HG03521 (cell line): ENCODE results near the gene NFE2.

Experiments used
- ATAC-seq: cut with Tn5 transposase; IDR thresholded peaks from one replicate; pipeline ENCODE4 v1.9.1; 2021; ENCODE audit warnings: mild to moderate bottlenecking, moderate library complexity; ENCODE audit not compliant: unreplicated experiment

Gene NFE2

GRCh38 chr12:54306925-54307741 is 6.3 kb upstream of the NFE2 start:
- no peak for ATAC-seq

- ATAC-seq: no peak
Observed at GRCh38 chr12:54304187-54304810, 3.5 kb upstream of the NFE2 start.

- ATAC-seq: no peak
Observed at GRCh38 chr12:54303640-54304039, 2.8 kb upstream of the NFE2 start.

GRCh38 chr12:54301428-54302048 is 723 bp upstream of the NFE2 start:
- no peak for ATAC-seq

- ATAC-seq: no peak
Observed at GRCh38 chr12:54300225-54300731, 537 bp downstream of the NFE2 start.

GRCh38 chr12:54299515-54300224 is 1.1 kb downstream of the NFE2 start:
- ATAC-seq: no peak

GRCh38 chr12:54298904-54299303 is 1.9 kb downstream of the NFE2 start:
- ATAC-seq: no peak

- no peak for ATAC-seq
Observed at GRCh38 chr12:54296393-54297099, 4.3 kb downstream of the NFE2 start.

- no peak for ATAC-seq
Observed at GRCh38 chr12:54294953-54295566, 5.8 kb downstream of the NFE2 start.

- ATAC-seq: no peak
Observed at GRCh38 chr12:54294152-54294952, 6.5 kb downstream of the NFE2 start.

GRCh38 chr12:54292931-54293241 is 7.9 kb downstream of the NFE2 start:
- ATAC-seq: no peak

GRCh38 chr12:54292083-54292930 is 8.5 kb downstream of the NFE2 start:
- no peak for ATAC-seq

GRCh38 chr12:54287261-54288157 is 13.3 kb downstream of the NFE2 start:
- no peak for ATAC-seq

- ATAC-seq: no peak
Observed at GRCh38 chr12:54286042-54287030, 14.5 kb downstream of the NFE2 start.

- no peak for ATAC-seq
Observed at GRCh38 chr12:54285150-54286041, 15.4 kb downstream of the NFE2 start.
